Neural progenitor cell (in vitro differentiated cells): Measurements from ENCODE around the gene SGPP1. TPM values are rescaled to one million over a fixed set of nuclear protein-coding genes. Genes with fewer than 3 reads are reported as not detected.

Experiments
- DNase-seq: peaks from one replicate; pipeline ENCODE4 v3.0.0-alpha.2; 2016; ENCODE audit warnings: low spot score
- H2AFZ ChIP-seq: fragments of 200-600 bp; sonication (generic); replicated peaks from 2 replicates; pipeline ENCODE4 v1.6.1; 2016; ENCODE audit warnings: antibody characterized with exemption
- H3F3A ChIP-seq: fragments of 200-600 bp; sonication (generic); 2 replicates; pipeline ENCODE4 v1.6.1; 2016; ENCODE audit warnings: antibody characterized with exemption, low read depth
- H3K27ac ChIP-seq: fragments of 200-600 bp; sonication (generic); 2 replicates; pipeline ENCODE4 v1.5.1; 2016; ENCODE audit warnings: mild to moderate bottlenecking
- H3K27me3 ChIP-seq: fragments of 200-600 bp; sonication (generic); 2 replicates; pipeline ENCODE4 v1.6.1; 2016; ENCODE audit warnings: mild to moderate bottlenecking, moderate library complexity
- H3K36me3 ChIP-seq: fragments of 200-600 bp; sonication (generic); 2 replicates; pipeline ENCODE4 v1.5.1; 2016
- H3K4me1 ChIP-seq: fragments of 200-600 bp; sonication (generic); 2 replicates; pipeline ENCODE4 v1.6.1; 2016; ENCODE audit warnings: mixed run types
- H3K4me2 ChIP-seq: fragments of 200-600 bp; sonication (generic); 2 replicates; pipeline ENCODE4 v1.6.1; 2016
- H3K4me3 ChIP-seq: fragments of 200-600 bp; sonication (generic); 2 replicates; pipeline ENCODE4 v1.5.1; 2016
- H3K79me2 ChIP-seq: fragments of 200-600 bp; sonication (generic); 2 replicates; pipeline ENCODE4 v1.6.1; 2016; ENCODE audit warnings: low read depth
- H3K9ac ChIP-seq: fragments of 200-600 bp; sonication (generic); 2 replicates; pipeline ENCODE4 v1.6.1; 2016
- H3K9me3 ChIP-seq: fragments of 200-600 bp; sonication (generic); 2 replicates; pipeline ENCODE4 v1.5.1; 2016; ENCODE audit warnings: low read depth
- H4K20me1 ChIP-seq: fragments of 200-600 bp; sonication (generic); 2 replicates; pipeline ENCODE4 v1.6.1; 2016; ENCODE audit warnings: low read depth
- H3K27ac Mint-ChIP-seq: 3 replicates; pipeline ENCODE4 v1.8.0; 2021; ENCODE audit warnings: mixed read lengths
- H3K27me3 Mint-ChIP-seq: 2 replicates; pipeline ENCODE4 v1.8.0; 2022; ENCODE audit warnings: low read depth, mild to moderate bottlenecking, inconsistent platforms, moderate library complexity, mixed read lengths; ENCODE audit not compliant: insufficient read depth
- H3K36me3 Mint-ChIP-seq: 3 replicates; pipeline ENCODE4 v1.8.0; 2021; ENCODE audit warnings: mixed read lengths
- H3K4me1 Mint-ChIP-seq: 3 replicates; pipeline ENCODE4 v1.8.0; 2021; ENCODE audit warnings: mixed read lengths
- H3K4me3 Mint-ChIP-seq: 3 replicates; pipeline ENCODE4 v1.8.0; 2021; ENCODE audit warnings: mild to moderate bottlenecking, moderate library complexity, mixed read lengths
- H3K9me3 Mint-ChIP-seq: 3 replicates; pipeline ENCODE4 v1.8.0; 2020; ENCODE audit warnings: mixed read lengths
- EZH2 ChIP-seq: fragments of 200-600 bp; sonication (generic); IDR thresholded peaks from 2 replicates; pipeline ENCODE4 v1.6.1; 2017; ENCODE audit warnings: antibody characterized with exemption, mild to moderate bottlenecking, moderate library complexity
- EZH2phosphoT487 ChIP-seq: fragments of 200-600 bp; sonication (generic); IDR thresholded peaks from 2 replicates; pipeline ENCODE4 v1.6.1; 2017; ENCODE audit warnings: antibody characterized with exemption
- total RNA-seq: library from RNA; depleted of rRNA; stranded (reverse); fragments of >200 nt; gene quantifications from 2 replicates; pipeline ENCODE4 v1.2.3, GENCODE V29; 2015; ENCODE audit warnings: low replicate concordance
- TF ChIP-seq, protein P1 (sequence below): fragments of 200-600 bp; sonication (generic); IDR thresholded peaks from 2 replicates; pipeline ENCODE4 v1.5.1; 2017; ENCODE audit warnings: antibody characterized with exemption, mild to moderate bottlenecking

SGPP1 gene
- total RNA-seq, 1 donor from 2014 or later, result 9.2 TPM

DNA sequence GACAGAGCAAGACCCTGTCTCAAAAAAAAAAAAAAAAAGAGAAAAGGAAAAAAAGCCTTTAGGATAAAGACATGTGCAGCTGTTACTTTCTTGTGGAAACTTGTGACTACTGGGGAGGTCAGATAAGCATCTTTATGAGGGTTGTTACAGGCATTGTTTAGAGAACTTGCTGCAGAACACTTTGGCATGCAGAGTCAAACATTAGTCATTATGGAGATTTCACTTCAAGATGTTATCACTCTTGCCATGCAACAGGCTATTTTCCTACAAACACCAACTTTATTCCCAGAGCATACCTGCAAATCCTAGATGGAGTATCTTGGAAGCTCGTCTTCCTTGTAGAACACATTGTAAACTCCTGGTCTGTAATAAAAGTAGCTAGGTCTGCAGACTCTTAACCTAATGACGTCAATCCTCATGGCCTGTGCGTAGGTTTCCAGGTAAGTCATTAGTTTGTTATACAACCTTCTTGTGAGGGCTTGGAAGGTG is 49.9 kb downstream of the SGPP1 start:
- H3K36me3 Mint-ChIP-seq, result peaks cover 1% of the 10 kb centered on the region
- Histone ChIP-seq H3K4me2 (no peak overlapping the region), H3K27ac (no peak overlapping the region), H3K4me3 (no peak overlapping the region), H3K4me1 (no peaks in the 10 kb centered on the region), H4K20me1 (no peaks in the 10 kb centered on the region), H3K9ac (no peak overlapping the region), H3K36me3 (no peaks in the 10 kb centered on the region), H3K79me2 (no peaks in the 10 kb centered on the region), H3K9me3 (no peaks in the 10 kb centered on the region), H3F3A (no peaks in the 10 kb centered on the region), H3K27me3 (no peaks in the 10 kb centered on the region), H2AFZ (no peak overlapping the region)
- TF ChIP-seq EZH2, result no peak
- TF ChIP-seq EZH2phosphoT487, result no peak
- TF ChIP-seq, protein P1, sequence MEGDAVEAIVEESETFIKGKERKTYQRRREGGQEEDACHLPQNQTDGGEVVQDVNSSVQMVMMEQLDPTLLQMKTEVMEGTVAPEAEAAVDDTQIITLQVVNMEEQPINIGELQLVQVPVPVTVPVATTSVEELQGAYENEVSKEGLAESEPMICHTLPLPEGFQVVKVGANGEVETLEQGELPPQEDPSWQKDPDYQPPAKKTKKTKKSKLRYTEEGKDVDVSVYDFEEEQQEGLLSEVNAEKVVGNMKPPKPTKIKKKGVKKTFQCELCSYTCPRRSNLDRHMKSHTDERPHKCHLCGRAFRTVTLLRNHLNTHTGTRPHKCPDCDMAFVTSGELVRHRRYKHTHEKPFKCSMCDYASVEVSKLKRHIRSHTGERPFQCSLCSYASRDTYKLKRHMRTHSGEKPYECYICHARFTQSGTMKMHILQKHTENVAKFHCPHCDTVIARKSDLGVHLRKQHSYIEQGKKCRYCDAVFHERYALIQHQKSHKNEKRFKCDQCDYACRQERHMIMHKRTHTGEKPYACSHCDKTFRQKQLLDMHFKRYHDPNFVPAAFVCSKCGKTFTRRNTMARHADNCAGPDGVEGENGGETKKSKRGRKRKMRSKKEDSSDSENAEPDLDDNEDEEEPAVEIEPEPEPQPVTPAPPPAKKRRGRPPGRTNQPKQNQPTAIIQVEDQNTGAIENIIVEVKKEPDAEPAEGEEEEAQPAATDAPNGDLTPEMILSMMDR, result no peak
- H3K4me3 Mint-ChIP-seq, result no peak overlapping the region
- H3K4me1 Mint-ChIP-seq, result no peaks in the 10 kb centered on the region
- H3K27me3 Mint-ChIP-seq, result peaks cover 5% of the 10 kb centered on the region
- no peaks in the 10 kb centered on the region for H3K9me3 Mint-ChIP-seq
- no peak for DNase-seq
- H3K27ac Mint-ChIP-seq, result no peak overlapping the region

GRCh38 chr14:63676615-63677014 is 51.2 kb downstream of the SGPP1 start:
- Mint-ChIP-seq H3K36me3 (peaks cover 1% of the 10 kb centered on the region), H3K27me3 (peaks cover 5% of the 10 kb centered on the region), H3K9me3 (no peaks in the 10 kb centered on the region), H3K4me3 (no peak overlapping the region), H3K4me1 (peaks cover 4% of the 10 kb centered on the region), H3K27ac (no peak overlapping the region)
- H3K9me3 ChIP-seq, result no peaks in the 10 kb centered on the region
- H3K4me2 ChIP-seq, result no peak overlapping the region
- no peak overlapping the region for H3K27ac ChIP-seq
- H3K36me3 ChIP-seq, result no peaks in the 10 kb centered on the region
- H2AFZ ChIP-seq, result no peak overlapping the region
- no peaks in the 10 kb centered on the region for H3F3A ChIP-seq
- no peaks in the 10 kb centered on the region for H4K20me1 ChIP-seq
- no peak overlapping the region for H3K4me3 ChIP-seq
- TF ChIP-seq EZH2phosphoT487, result no peak
- TF ChIP-seq, protein P1, result no peak
- no peak for TF ChIP-seq EZH2
- no peak for DNase-seq
- no peak overlapping the region for H3K9ac ChIP-seq
- no peaks in the 10 kb centered on the region for H3K4me1 ChIP-seq
- no peaks in the 10 kb centered on the region for H3K27me3 ChIP-seq
- no peaks in the 10 kb centered on the region for H3K79me2 ChIP-seq

GRCh38 chr14:63673886-63674497 is 53.9 kb downstream of the SGPP1 start:
- TF ChIP-seq EZH2 (no peak), EZH2phosphoT487 (no peak)
- TF ChIP-seq, protein P1, result no peak
- H4K20me1 ChIP-seq, result no peaks in the 10 kb centered on the region
- Mint-ChIP-seq H3K9me3 (no peaks in the 10 kb centered on the region), H3K4me1 (peaks cover 4% of the 10 kb centered on the region), H3K36me3 (no peaks in the 10 kb centered on the region), H3K27me3 (peaks cover 5% of the 10 kb centered on the region), H3K4me3 (no peak overlapping the region), H3K27ac (no peak overlapping the region)
- no peak overlapping the region for H3K27ac ChIP-seq
- no peak overlapping the region for H3K4me2 ChIP-seq
- H2AFZ ChIP-seq, result no peak overlapping the region
- H3F3A ChIP-seq, result no peaks in the 10 kb centered on the region
- no peaks in the 10 kb centered on the region for H3K4me1 ChIP-seq
- no peak overlapping the region for H3K9ac ChIP-seq
- no peak for DNase-seq
- no peaks in the 10 kb centered on the region for H3K79me2 ChIP-seq
- no peaks in the 10 kb centered on the region for H3K9me3 ChIP-seq
- no peaks in the 10 kb centered on the region for H3K36me3 ChIP-seq
- no peaks in the 10 kb centered on the region for H3K27me3 ChIP-seq
- no peak overlapping the region for H3K4me3 ChIP-seq
